ENCODE measurements around the gene CGA.

Gene CGA

DNA sequence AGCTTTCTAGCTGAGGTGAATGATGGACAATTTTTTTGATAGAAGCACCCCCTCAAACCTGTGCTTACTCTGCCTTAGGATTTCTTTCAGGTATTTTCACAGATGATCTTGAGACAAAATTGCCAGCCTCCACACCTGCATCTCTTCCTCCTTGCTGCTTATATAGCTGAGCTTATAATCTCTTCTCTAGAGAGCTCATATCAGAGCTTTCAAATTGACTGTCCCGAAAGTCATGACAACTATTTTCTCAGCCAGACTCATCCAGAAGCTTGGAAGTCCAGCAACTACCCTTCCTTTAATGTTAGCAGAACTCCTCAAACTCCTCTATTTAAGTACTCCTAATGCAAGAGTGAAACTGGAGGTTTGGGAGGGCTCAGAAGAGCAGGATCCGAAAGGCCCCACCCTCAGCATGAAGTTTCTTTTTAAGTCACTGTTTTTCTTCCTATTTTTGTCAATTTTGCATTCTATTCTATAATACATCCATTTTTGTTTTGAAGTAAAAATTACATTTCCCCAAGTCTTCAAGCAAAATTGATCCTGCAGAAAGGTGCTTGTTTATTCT lies 12.7 kb downstream of the CGA start:
- no peak for DNase-seq

DNA sequence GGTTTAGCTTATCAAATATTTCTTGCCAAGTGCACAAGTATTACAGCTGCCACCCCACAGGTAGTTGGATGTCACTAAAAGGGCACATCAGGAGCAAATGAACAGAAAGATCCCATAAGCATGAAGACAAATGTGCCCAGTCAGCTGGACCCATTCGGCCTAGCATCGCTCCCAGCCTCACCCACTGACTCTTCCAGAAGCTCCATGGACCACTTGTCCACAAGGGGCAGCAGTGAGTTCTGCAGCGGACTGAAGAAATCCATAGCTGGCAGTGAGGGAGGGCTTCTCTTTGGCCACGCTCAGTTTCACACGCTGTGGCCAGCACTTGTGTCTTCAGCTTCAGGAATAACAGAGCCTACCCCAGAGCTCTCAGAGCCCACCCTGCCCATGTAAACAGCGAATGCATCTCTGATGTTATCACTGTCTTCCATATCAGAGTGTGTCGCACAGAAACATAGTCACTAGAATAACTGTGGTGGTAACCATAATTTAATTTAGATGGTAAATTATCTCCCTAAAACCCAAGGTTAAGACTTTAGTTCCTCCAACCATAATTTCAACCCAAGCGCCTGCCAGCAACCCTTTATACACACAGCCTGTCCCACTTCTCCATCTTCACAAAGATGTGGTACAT lies 15.8 kb downstream of the CGA start:
- peak; percentile 35 for DNase-seq

DNA sequence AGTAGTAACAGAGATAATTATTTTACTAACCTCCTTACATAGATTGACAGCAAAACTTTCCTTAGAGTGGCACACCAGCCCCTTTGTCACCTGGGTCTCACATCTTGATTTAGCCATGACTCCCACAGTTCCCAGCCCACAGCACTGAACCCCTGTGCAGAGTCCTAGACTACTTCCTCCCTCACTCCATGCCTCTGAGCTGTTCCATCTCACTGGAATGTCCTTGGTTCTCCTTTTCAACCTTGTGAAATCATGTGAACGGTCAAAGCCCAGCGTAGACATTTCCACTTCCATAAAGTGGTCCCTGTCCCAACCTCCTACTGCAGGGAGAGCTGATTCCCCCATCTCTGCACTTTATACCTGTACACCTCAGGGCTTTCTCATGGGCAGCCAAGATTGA lies 19.7 kb downstream of the CGA start:
- DNase-seq: no peak

DNA sequence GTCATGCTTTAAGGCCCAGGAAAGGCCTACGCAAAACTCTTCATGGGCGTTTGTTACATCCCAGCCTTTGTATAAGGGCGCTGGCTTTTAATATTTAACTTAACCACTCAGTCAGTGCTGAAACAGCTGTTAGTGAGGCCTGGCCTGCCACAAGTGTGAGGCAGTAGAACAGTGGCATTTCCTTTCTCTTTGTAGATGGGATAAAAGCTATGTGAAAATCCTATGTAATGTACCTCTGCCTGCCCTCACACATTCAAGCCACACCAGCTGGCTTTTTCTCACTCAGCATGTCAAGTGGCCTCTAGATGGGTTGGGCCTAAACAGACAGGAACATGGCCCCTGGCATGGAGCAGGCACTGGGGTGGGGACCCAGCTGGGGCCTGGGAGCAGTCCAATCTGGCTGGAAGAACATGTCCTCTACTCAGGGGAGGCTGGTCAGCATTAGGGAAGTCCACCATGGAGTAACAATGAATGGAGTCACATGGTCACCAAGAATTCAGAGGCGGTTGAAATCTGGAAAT lies 20.7 kb downstream of the CGA start:
- DNase-seq: no peak

DNA sequence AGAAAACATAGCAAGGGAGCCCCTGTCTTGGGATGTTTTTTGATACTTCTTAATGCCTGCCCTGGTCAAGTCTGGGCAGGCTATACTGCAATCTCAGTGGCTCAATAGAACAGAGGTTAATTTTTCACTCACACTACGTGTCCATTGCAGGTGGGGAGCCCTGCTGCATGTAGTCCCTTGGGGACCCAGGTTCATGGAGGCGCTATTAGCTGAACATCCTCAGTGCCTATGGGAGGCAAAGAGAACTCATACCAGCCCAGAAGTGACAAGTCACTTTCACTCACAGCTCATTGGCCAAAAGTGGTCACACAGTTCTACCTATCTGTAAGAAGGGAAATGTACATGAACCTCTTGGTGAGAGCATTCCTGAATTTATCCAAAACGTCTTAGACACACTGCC lies 23.2 kb downstream of the CGA start:
- DNase-seq: no peak

DNA sequence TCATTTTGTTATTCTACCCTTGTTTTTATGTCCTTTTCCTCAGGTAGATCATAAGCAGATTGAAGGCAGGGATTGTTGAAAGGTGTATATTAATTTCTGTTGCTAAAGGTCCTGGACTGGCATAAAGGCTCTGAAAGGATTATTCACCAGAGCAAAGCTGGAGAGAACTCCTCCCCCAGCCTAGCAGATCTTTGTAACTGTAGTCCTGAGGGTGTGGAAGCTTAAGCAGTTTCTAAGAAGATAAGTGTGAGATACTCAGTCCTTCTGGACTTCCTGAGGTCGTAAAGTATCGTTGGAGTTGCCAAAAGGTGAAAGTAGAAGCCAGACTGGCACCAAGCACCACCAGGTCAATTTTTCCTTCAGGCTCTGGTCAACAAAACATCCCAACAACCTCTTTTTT lies 24.2 kb downstream of the CGA start:
- DNase-seq: no peak

DNA sequence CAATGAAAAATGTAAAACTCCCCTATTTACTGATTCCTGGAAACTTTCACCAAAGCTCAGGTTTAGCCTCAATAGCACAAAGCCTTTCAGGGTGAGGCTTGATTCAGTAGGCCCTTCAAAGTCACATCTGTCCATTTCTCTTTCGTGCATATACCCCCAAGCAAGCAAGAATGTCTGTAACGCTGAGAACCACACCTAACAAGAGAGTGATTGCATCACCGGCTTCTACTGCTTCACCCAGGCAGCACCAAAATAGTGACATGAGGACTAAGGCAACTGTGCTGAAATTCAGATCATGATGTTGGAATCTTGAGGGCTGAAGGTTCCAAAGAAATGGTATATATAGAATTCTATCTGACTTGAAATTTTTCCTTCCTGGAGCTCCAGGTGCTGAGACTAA lies 26.1 kb downstream of the CGA start:
- DNase-seq: no peak

DNA sequence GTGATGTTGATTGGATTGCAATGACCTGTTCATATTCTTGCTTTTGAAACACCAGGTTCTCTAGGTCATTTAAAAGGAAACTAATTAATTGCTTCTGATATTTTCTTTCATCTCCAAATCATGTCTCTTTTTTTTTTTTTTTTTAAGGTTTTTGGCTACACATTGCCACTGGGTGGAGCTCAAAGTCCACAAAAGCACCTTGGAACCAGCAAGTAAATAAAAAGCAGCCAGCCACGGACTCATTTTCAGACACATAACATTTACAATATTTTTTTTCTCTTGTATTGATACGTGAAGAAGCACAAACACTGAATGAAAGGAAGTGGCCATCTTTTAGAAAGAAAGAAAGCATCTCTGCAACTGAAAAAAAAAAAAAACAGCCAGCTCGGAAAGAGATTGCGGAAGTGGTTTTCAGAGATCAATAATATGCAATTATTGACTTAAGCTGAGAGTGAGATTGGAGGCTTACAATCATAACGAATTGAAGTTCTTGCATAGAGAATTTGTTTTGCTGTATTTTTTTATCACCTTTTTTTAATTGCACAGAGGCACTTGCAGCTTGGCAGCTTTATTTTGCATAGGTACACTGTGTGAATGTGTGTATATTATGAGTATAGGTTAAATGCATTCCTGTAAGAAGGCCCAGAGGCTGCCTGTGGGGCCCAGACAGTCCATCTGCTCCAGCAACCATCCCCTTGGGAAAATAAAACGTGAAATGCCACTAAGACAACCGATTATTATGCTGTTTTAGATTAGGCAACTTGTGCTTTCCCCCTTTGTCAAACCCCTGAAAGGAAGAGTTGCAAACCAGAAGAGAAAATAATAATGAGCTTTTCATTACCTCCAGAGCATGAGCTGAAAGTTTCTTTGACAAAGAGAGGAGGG lies 28.2 kb downstream of the CGA start:
- DNase-seq: peak; percentile 5

DNA sequence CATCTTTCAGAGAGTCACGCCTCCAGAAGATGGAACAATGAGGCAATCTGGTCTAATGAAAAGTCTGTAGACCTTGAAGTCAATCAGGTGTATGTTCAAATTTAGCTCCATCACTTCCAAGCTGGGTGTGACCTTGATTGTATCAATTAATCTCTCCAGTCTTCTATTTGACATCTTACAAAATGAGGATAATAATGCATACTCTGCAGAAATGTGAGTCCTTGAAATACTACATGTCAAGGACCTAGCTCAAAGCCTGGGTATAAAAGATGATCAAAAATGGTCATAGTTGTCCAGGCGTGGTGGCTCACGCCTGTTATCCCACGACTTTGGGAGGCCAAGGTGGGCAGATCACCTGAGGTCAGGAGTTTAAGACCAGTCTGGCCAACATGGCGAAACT lies 29.8 kb downstream of the CGA start:
- DNase-seq: no peak

DNA sequence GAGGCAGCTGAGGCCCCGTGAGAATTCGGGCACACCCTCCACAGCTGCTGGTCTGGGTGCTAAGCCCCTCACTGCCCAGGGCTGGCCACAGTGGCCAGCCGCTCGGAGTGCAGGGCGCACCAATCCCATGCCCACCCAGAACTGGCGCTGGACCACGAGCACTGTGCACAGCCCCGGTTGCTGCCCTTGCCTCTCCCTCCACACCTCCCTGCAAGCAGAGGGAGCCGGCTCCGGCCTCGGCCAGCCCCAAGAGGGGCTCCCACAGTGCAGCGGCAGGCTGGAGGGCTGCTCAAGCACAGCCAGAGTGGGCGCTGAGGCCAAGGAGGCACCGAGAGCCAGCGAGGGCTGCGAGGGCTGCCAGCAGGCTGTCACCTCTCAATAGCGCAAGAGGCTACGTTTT lies 35.0 kb downstream of the CGA start:
- DNase-seq: no peak

DNA sequence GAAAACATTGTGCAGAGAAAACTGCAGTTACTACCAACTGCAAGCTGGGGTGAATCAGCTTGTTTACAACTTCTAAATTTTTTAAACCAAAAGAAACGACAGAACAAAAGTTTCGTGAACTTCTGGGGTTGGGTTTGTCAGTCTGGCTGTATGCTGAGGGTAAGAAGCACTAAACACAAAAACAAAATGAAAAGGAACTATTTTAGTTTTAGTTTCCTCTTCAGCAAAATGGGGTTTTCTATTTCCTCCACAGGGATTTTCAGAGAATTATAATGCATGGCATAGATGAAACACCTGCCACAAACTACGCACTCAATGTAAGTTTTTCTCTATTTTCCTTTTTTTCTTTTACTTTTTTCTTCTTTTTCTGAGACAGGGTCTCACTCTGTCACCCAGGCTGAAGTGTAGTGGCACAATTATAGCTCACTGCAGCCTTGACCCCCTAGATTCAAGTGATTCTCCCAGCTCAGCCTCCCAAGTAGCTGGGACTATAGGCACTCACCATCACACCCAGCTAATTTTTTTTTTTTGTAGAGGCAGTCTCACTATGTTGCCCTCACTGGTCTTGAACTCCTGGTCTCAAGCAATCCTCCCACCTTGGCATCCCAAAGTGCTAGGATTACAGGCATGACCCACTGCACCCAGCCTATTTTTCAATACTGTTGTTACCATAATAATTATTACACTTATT lies 40.6 kb downstream of the CGA start:
- no peak for DNase-seq

DNA sequence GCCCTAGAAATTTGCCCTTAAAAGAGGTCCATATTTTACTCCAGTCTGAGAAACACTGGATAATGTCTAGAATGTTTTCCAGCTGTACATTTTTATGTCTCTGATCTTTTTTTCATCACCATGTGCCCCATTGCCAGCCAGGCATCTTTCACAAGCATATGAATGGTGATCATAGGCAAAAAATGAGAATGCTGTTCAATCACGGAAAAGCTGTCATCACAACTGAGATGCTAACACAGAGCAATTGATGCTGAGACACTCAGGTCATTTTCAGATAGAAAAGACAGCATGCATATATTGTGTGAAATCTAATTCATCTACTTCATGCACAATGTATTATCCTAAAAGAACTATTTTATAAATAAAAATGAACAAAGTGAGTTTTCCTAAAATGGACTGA lies 41.6 kb downstream of the CGA start:
- DNase-seq: no peak

DNA sequence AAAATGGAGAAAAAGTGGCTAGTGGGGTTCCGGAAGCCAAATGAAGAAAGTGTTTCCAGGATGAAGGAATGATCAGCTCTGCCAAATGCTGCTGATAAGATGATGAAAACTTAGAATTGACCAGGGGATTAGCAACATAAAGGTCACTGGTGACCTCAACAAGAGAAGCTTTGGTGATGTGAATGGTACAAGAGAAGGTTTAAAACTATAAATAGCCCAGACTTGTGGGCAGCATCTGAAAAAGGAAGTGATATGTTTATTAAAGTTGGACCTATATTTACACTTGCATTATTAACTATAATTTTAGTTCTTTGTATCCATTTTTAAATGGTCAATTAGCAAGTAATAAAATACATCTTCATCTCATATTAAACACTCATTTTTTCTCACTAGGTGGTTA lies 45.1 kb downstream of the CGA start:
- no peak for DNase-seq

DNA sequence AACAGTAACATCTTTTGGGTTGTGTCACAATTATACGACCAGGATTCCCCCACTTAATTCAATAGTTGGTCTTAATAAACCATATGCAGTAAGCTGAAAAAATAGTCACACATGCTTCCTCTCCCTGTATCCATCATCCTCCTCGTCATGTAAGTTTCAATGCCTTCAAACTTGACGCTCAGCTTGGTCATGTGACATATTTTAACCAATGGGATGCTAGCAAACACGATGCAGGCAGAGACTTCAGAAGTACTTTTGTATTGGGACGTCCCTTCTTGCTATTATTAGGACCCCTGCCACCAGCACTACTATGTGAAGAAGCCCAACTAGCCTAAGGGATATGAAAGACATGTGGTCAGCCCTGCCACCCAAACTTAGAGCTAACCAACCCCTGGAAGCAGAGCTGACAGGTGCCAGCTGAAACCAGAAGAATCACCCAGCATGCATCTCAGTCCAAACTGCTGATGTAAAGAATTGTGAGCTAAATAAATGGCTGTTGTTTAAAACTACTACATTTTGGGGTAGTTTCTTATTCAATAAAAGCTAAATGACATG lies 49.3 kb downstream of the CGA start:
- DNase-seq: no peak

DNA sequence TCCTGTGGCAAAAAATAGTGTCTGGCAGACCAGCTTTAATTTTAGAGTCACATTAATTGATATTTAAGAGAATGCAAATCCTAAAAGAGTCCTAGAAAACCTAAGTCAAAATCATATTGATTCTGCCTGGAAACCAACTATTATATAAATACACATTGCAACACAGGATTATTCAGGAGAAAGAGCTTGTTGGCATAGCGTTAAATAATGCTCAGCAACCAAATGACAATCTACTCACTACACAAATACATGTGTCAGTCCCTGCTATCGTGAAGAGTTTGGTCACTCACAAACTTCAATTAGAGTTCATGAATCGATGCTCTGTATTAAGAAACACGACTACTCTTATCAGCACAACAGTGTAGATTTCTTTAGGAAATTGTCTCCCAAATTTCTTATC lies 54.2 kb downstream of the CGA start:
- DNase-seq: no peak
